NCI-H2227 treated with DMSO at 0.1 percent for 48 hours (cell line): ENCODE data around the gene YJEFN3.

Source experiments
- DNase-seq: peaks from one replicate; lab custom pipeline; 2025; lab: John Stamatoyannopoulos, UW

YJEFN3 gene

DNA sequence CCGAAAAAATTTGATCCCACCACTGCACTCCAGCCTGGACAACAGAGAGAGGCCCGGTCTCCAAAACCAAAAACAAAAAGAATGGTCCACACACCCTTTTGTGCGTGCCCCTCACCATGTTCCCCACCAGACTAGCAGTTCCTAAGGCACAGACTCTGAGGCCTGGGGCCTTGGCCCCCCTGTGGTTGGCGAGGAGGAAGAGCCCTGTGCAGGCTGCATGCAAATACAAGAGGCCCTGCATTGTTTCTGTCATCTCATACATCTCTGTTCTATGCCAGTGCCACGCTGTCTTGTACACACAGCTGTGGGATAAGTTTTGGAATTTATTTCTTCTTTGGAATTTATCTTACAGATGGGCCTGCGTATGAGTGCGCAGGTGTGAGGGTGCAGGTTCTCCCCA, 4.7 kb upstream of the YJEFN3 start:
- DNase-seq: no peak

DNA sequence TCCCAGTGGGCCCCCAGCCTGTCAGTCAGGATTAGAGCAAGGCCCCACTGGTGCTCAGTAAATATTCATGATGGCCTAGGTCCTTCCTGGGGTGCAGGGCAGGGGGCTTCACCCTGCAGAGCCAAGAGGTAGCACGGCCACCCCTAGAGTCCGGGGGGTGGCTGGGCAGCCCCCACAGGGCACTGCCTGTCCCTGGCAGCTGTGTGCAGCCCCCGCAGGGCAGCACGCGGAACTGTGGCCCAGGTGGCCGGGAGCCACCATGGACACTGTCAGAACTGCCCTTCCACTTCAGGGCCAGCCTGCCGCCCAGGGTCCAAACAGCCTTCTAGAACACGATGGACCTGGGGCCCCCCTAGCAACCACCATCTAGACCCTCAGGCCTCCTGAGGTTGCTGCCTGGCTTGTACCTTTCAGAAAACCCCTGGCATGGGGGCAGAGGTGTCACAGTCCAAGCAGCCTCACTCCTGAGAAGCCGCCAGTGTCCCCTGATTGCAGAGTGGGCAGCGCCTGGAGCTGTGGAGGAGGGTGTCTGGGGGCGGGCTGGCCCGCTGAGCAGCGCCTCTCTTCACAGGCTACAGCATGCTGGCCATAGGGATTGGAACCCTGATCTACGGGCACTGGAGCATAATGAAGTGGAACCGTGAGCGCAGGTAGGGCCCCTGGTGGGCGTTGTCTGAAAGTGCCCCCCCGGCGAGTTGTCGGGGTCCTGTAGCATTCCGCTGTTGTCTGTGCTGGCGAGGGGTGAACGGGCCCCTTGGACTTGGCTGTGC, 2.9 kb upstream of the YJEFN3 start:
- DNase-seq: no peak

DNA sequence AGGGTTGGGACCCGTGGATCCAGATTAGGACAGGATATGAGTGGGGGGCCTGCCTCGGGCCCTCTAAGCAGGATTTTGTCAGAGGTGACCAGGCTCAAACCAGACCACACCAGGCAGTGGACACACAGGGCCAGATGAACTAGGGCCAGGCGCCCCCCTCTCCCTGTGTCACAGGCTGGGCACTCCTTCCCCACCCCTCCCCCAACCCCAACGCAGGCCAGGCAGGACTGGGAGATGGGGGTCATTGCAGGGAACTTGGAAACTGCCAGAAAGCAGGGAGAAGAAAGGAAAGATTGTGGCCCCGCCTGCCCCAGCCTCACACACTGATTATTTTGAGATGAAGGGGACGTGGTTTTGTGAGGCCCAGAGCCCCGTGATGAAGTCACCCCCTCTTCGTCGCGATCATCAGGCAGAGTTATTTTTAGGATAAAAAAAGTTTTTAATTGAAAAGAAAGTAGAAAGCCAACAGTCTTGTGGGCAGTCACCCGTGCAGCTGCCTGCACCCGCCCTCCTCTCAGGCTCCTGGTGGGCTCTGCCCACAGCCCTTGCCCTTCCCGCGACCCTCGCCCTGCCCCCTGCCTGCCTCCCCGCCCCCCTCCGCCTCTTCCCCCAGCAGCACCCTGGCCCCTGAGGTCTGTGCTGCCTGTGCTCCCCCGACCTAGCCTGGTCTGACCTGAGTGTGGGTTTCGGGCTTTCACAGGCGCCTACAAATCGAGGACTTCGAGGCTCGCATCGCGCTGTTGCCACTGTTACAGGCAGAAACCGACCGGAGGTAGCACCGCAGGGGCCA, 1.9 kb upstream of the YJEFN3 start:
- no peak for DNase-seq

DNA sequence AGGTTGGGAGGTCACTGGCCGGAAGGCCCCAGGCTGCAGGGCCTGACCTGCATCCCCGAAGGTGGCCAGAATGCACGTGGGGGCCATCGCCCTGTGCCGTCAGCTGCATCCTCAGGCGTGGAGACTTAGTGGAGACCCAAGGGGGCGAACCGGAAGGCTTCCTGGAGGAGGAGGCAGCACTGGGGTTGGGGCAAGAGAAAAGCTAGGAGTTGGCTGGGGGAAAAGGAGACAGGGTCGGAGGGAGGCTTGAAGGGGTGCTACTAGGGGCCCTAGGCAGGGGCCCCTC, 1.4 kb upstream of the YJEFN3 start:
- no peak for DNase-seq

DNA sequence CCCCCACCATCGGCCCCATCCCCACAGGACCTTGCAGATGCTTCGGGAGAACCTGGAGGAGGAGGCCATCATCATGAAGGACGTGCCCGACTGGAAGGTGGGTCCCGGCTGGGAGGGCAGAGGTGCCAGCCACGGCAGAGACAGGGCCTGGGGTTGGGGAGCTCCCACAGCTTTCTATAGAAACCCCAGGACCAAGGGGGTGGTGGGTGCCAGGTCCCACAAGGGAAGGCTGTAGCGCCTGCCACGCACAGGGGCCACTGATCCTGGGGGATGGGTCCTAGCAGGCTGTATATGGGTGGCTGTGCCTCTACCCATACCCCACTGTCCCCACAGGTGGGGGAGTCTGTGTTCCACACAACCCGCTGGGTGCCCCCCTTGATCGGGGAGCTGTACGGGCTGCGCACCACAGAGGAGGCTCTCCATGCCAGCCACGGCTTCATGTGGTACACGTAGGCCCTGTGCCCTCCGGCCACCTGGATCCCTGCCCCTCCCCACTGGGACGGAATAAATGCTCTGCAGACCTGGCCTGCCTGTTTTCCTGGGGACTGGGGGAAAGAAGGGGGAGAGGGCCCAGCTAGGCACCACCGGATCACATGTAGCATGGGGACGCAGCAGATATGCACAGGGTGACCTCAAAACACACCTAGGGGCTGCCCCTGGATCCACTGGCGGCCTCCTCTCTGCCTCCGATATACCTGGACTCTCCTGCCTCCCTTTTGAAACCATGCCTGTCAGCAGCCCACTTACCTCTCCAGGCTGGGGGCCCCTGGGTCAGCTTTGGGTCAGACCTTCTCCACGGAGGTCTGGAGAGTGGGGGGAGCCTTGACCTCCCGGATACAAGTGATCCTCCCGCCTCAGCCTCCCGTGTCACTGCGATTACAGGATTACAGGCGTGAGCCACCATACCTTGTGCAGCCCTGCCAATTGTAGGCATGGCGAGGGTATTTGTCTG, 761 bp upstream of the YJEFN3 start:
- no peak for DNase-seq

DNA sequence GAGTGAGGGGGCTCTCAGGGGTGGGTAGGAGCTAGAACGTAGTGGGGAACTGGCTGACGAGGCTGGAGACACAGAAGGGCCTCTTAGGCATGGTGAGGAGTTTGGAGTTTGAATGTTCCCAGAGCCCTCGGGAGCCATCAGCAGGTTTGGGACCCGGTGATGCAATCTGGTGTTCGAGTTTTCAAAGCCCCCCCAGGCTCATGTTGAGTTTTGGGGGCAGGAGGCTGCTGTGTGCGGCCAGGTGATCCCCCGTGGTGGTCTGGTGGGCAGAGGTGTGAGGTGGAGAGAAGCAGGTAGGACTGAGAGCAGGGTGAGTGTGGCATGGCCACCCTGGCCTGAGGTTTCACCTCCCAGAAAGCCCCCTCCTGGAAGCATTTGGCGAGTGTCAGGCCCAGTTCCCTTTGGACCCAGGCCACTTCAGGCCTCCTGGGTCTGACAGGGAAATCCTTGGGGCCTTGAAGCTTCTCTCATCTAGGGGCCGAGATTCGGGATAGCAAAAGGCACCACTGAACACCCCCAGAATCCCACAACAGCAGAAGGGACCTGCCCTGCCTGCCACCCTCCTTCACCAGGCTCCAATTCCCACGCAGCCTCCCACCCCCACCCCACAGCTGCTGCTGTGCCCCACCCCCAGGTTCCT, 1.2 kb downstream of the YJEFN3 start:
- DNase-seq: no peak

DNA sequence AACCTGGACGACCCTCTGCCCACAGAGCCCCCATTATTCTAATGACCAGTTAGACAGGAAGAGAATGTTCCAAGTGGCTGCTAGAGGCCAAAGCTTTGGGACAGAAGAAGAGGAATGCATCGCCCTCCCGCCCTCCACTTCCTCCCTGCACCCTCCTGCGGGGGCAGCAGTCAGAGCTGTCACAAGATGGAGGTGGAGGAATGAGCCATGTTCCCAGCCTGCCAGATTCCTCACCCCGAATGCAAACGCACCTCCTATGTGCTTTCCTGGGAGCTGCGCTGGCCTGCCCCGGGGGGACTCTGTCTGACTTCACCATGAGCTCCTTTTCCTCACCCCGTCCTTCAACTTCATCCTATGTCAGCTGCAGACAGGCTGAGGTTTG, 1.7 kb downstream of the YJEFN3 start:
- no peak for DNase-seq

DNA sequence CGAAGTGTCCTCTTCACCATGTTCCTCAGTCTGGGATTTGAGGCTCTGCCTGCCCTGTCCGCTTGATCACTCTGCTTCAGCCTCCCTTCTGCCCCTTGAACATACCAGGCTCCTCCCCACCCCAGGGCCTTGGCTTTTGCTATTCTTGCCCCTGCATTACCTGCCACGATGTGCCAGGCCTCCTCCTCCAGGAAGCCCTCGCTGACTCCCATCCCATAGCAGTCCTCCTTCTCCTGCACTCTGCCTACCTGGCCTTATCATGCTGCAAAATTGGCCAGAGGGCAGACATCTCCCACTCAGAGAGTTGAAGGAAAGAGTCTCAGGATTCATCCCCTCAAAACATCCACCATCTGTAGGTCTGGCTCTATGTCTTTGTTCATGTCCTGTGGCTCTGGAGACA, 2.2 kb downstream of the YJEFN3 start:
- DNase-seq: no peak

DNA sequence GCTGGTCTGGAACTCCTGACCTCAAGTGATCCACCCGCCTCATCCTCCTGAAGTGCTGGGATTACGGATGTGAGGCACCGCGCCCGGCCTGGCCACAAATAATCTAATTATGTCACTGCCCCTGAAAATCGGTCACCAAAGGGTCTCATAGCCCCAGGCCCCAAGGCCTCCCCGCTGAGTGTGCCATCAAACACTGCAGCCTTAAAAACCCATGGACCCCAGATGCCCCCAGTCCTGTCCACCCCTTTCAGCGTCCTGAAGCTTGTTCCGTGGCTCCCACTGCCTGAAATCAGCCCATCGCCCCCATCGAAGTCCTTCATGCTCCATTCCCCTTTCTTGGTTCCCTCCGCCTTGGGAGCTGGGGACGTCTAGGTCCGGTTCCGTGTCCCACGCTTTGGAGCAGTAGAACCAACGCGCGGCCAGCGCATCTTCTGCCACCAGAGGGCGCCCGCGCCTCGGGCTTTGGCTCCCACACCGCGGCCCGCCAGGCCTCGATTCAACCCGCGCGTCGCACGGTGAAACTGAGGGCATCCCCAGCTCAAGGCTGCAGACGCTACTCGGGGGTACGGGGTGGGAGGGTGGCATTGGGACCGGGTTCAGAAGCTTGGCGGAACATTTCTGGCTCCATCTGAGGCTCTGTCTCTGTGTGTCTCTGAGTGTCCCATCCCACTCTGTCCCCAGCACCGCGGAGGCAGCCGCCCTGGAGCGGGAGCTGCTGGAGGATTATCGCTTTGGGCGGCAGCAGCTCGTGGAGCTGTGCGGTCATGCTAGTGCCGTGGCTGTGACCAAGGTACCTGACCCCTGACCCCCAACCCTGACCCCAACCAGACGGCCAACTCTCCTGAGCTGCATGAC, 3.5 kb downstream of the YJEFN3 start:
- peak; percentile 17 for DNase-seq

DNA sequence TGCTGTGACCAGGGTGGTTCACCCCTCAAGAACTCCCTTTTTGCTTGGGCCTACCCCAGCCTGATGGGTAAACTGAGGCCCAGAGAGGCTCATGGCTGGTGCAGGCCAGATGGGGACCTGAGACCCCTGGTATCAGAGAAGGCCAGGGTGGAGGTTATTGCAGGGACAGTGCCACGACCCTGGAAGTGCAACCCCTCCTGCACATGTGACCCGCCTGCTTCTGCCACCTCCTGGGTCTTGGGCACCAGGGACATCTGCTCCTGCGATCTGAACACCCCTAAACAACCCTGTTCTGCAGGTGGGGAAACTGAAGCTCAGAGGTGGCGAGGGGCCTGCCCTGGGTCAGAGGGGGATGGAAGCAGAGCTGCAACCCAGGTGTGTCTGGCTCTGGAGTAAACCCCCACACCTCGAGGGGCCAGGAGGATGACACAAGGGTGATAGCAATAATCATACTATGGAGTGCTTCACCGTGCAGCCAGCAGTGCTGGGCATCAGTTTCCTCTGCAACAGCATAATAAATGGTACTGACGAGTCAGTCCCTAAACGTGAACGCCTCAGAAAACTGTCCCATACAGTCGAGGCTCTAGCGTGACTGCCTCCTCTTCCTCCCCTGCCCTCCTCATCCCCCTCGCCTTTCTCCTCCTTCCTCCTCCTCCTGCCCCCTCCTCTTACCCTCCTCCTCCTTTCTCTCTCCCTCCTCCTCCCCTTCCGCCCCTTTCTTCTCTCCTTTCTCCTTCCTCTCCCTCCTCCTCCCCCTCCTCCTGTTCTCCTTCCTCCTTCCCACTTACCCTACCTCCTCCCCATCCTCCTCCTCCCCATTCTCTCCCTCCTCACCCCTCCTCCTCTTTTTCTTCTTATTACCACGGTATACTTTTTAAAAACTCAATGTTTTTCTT, 4.3 kb downstream of the YJEFN3 start:
- no peak for DNase-seq

DNA sequence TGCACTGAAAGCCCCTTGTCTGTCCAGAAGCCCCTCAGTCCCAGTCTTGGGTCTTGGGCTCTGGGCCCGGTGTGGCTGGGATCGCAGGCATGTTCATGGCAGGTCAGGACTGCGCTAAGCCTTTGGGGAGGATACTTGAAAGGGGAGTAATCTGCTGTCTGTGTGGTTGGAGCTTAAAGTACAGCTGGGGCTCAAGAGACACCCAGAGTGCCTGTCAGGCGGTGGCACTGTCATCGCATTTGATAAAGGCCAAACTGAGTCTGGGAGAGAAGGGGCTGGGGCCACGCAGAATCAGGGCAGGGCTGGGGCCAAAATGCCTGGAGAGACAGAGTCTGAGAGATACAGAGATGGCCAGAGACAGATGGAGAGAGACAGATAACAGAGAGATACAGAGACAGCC, 5.1 kb downstream of the YJEFN3 start:
- DNase-seq: no peak

DNA sequence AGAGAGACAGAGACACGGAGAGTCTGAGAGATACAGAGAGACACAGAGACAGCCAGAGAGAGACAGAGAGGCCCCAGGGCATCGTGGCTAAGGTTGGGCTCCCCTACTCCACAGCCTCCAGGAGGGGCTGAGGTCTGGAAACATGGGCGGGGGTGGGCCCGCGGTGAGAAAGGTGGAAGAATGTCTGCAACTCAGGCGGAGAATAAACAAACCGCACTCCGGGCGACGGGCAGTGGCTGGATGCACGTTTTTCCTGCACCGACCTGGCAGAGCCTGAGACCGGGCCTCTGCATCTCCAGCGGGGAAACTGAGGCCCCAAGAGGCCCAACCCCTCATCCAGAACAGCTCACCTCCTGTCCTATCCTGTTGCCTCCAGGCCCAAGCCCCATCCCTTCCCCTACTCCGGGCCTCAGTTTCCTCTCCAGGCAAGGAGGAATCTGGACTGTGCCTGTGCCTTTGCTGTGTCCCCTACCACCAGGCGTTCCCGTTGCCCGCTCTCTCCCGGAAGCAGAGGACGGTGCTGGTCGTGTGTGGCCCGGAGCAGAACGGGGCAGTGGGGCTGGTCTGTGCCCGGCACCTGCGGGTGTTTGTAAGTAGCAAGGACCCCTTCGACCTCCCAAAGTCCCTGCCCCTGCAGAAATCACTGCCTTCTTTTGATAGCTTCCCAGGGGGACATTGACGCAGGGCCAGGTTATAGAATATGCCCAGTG, 6.0 kb downstream of the YJEFN3 start:
- no peak for DNase-seq

DNA sequence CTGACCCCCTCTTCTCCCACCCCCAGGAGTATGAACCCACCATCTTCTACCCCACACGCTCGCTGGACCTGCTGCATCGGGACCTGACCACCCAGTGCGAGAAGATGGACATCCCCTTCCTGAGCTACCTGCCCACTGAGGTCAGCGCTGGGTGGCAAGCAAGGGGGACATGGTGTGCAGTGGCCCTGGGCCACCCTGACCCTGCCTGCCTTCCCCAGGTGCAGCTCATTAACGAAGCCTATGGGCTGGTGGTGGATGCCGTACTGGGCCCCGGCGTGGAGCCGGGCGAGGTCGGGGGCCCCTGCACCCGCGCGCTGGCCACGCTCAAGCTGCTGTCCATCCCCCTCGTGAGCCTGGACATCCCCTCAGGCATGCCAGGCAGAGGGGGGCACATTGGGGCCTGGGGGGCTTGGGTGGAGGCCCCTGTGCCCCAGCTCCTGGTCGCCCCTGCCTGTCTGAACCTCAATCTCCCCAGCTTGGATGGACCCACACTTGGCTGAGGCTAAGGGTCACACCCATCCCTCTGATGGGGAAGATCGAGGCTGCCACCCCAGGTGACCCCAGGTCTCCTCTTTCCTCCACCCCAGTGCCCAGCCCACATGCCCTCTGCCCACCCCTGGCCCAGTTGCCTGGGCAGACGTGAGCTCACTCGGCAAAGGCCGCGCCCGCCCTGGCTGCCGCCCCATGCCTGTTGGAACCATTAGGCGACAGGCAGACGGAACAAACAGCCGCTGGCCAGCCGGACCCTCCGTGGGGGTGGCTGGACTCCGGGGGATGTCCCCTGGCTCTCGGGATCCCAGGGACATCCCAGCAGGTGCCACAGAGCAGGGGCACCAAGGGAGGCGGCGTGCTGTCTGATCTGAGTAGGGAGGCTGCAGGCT, 6.8 kb downstream of the YJEFN3 start:
- no peak for DNase-seq

DNA sequence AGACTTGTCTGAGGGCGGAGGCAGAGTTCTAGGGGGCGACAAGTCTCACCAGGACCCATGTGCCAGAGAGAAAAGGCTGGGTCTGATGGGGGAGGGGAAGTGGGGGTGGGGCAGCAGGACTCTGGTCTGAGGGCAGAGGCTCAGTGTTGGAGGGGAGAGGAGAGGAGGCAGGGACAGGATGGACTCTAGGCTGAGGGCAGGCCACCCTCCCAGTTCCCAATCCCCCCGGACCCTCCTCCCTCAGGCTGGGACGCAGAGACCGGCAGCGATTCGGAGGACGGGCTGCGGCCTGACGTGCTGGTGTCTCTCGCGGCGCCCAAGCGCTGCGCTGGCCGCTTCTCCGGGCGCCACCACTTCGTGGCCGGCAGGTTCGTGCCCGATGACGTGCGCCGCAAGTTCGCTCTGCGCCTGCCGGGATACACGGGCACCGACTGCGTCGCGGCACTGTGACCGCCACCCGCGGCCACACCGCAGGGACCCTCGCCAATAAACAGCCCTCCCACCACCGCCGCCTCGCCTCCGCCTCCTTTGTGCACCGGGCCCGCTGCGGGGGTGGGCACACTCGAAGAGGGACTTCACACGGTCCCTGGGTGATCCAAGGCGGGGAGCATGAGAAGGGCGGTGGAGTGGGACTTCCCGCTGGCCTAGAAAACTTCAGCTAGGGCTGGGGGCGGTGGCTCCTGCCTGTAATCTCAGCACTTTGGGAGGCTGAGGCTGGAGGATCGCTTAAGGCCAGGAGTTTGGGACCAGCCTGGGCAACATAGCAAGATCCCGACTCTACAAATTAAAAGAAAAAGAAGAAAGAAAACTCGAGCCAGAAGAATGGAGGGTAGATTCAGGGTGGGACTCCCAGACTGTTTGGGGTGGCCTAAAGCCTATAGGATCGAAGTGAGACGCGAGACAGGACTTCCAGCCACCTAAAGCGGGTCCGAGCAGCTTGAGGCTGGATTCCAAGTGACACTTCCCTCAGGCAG, 8.7 kb downstream of the YJEFN3 start:
- no peak for DNase-seq

DNA sequence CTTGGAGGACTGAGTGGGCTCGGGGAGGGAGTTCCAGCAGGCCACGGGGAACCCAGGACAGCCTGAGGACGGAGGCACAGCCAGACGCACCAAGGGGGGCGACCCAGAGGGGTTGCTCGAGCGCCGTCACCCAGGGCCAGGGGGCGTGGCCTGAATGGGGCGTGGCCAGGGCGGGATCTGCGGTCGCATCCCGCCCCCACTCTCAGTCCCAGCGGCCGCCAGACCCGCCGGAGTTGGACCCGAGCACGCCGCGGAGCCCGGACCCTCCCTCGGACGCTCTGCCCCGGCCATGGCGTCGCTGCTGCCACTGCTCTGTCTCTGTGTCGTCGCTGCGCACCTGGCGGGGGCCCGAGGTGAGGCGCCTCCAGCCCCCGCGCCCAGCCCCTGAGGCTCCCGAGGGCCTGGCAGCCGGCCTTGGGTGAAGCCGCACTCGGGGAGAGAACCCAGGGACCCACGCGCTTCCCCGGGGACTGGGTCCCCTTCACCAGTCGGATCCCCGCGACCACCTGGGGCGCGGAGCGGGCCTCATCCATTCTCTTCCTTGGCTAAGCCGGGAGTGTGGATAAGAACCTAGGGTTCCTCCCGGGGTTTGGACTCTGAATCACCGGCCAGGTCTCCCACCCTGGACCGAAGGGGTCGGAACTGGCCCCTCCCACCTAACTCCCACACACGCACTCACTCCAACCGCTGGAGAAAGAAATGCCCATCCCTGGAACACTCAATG, 9.5 kb downstream of the YJEFN3 start, which contains the start of gene CILP2:
Gene CILP2 (plus strand): TSS at position 205 of the 724 bp plus-strand sequence. CDS start 85 bp downstream, at position 290.
- peak; percentile 28 for DNase-seq

DNA sequence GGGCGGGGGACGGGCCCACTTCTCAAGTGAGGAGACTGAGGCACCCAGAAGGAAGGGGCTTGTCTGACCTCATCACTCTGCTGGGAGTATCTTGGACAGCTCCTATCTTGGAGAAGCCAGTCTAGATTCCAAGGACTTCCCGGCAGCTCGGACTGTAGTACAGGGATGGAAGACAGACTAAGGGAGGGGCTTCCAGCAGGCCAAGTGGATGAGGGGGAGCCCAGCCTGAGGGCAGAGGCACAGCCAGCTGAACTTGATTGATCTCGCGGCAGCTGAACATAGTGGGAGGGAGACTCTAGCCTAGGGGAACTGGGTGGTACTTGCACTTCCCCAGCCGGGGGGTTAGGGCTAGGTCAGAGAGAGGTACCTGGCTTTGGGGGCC, 10.1 kb downstream of the YJEFN3 start:
- no peak for DNase-seq

DNA sequence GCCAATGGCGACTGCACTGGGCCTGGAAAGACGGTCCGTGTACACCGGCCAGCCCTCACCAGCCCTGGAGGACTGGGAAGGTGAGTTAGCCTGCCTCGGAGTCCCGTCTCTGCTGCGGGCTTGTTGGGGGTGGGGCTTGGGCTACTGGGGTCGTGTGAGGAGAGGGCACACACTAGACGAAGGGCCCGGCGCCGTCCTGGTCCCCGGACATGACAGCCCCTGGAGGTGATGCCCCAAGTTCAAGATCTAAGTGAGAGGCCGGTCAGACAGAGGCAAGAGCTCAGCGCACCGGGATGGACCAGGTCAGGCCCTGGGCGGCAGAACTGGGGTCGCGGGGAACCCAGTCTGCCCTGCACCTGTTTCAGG, 11.0 kb downstream of the YJEFN3 start:
- no peak for DNase-seq
